Brain microvascular endothelial cell (primary cell): ENCODE data around the gene MAD1L1.

Experiments
- DNase-seq: peaks from one replicate; pipeline ENCODE4 v3.0.0-alpha.2; 2020
- H3K27ac ChIP-seq: fragments of 250-450 bp; sonication (Bioruptor Pico); 2 replicates; pipeline ENCODE4 v1.5.1; 2020; ENCODE audit warnings: mild to moderate bottlenecking, moderate library complexity
- H3K27me3 ChIP-seq: fragments of 250-450 bp; sonication (Bioruptor Pico); replicated peaks from 2 replicates; pipeline ENCODE4 v1.5.1; 2020; ENCODE audit warnings: mild to moderate bottlenecking
- H3K36me3 ChIP-seq: fragments of 250-450 bp; sonication (Bioruptor Pico); replicated peaks from 2 replicates; pipeline ENCODE4 v1.5.1; 2020; ENCODE audit warnings: mild to moderate bottlenecking
- H3K4me3 ChIP-seq: 2 replicates; pipeline ENCODE4 v1.5.1; 2011; ENCODE audit warnings: low read depth, mild to moderate bottlenecking, control low read depth, low read length, moderate library complexity
- CTCF ChIP-seq: IDR thresholded peaks from 2 replicates; pipeline ENCODE4 v1.5.1; 2011; ENCODE audit warnings: low read depth, mild to moderate bottlenecking, moderate library complexity, low read length, control low read depth, inconsistent platforms; ENCODE audit errors: missing control alignments
- in situ Hi-C: cut with HindIII; loops from 2 replicates; pipeline ENCODE4 v1.10.0; 2017; ENCODE audit warnings: low sequenced_read_pairs, low pct_ligation_motif_present

The MAD1L1 gene

GRCh38 chr7:1908823-1909420, 323.8 kb downstream of the MAD1L1 start:
- Histone ChIP-seq H3K27ac (no peak overlapping the region), H3K36me3 (no peaks in the 10 kb centered on the region), H3K4me3 (no peak overlapping the region), H3K27me3 (no peaks in the 10 kb centered on the region)
- TF ChIP-seq CTCF = no peak
- in situ Hi-C loops = no loop called here
- DNase-seq = no peak

GRCh38 chr7:1907751-1908365, 324.9 kb downstream of the MAD1L1 start:
- H3K27me3 ChIP-seq = no peaks in the 10 kb centered on the region
- H3K27ac ChIP-seq = no peak overlapping the region
- TF ChIP-seq CTCF = no peak
- no peak for DNase-seq
- in situ Hi-C loops = no loop called here
- no peaks in the 10 kb centered on the region for H3K36me3 ChIP-seq
- H3K4me3 ChIP-seq = no peak overlapping the region

GRCh38 chr7:1906988-1907745, 325.6 kb downstream of the MAD1L1 start:
- no peaks in the 10 kb centered on the region for H3K36me3 ChIP-seq
- no peak overlapping the region for H3K4me3 ChIP-seq
- in situ Hi-C loops = no loop called here
- DNase-seq = no peak
- no peaks in the 10 kb centered on the region for H3K27me3 ChIP-seq
- no peak overlapping the region for H3K27ac ChIP-seq
- no peak for TF ChIP-seq CTCF

- no peaks in the 10 kb centered on the region for H3K27me3 ChIP-seq
- no peaks in the 10 kb centered on the region for H3K36me3 ChIP-seq
- in situ Hi-C loops = no loop called here
- TF ChIP-seq CTCF = no peak
- no peak for DNase-seq
- no peak overlapping the region for H3K4me3 ChIP-seq
- no peak overlapping the region for H3K27ac ChIP-seq
Measured at GRCh38 chr7:1906087-1906830, 326.5 kb downstream of the MAD1L1 start.

- Histone ChIP-seq H3K36me3 (no peaks in the 10 kb centered on the region), H3K27ac (no peak overlapping the region), H3K27me3 (no peaks in the 10 kb centered on the region), H3K4me3 (no peak overlapping the region)
- no peak for TF ChIP-seq CTCF
- no peak for DNase-seq
- in situ Hi-C loops = no loop called here
Measured at GRCh38 chr7:1902231-1902855, 330.4 kb downstream of the MAD1L1 start.
